GM21528 (cell line): ENCODE results near the gene NSUN5.
A peak's percentile ranks its signal among the peaks of the same experiment; 100 is the strongest.
"Not testable (repeated sequence)": the region's sequence is repeated elsewhere in the genome, so short reads cannot be mapped to it uniquely, and the experiment has no call there.

Experiments used
- ATAC-seq: cut with Tn5 transposase; IDR thresholded peaks from one replicate; pipeline ENCODE4 v1.9.1; 2021; ENCODE audit warnings: mild to moderate bottlenecking, moderate library complexity; ENCODE audit not compliant: unreplicated experiment, low FRiP score

NSUN5 gene

DNA sequence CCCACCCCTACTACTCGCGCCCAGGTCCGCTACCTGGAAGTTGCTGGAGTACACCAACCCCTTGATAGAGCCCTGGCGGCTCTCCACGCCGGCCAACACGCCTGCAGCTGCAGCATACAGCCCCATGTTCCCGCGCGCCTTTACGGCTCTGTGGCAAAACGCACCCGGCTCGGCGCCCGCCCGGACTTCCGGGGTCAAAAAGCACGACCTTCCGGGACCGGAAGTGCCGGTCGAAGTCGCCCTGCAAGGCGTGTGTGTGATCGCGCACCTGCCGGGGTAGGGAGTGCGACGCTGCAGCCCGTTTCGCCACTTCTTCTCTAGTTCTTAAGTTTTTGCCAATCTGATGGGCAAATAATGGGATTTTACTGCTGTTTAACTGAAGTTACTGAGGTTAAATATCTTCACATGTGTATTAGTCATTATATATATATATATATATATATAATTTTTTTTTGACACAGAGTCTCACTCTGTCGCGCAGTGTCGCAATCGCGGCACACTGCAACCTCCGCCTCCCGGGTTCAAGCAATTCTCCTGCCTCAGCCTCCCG is at the start of gene NSUN5:
NSUN5 (minus strand) TSS at position 162 of the 550 bp plus-strand sequence; CDS start at position 126, 36 bp downstream.
- peak; percentile 79 for ATAC-seq

DNA sequence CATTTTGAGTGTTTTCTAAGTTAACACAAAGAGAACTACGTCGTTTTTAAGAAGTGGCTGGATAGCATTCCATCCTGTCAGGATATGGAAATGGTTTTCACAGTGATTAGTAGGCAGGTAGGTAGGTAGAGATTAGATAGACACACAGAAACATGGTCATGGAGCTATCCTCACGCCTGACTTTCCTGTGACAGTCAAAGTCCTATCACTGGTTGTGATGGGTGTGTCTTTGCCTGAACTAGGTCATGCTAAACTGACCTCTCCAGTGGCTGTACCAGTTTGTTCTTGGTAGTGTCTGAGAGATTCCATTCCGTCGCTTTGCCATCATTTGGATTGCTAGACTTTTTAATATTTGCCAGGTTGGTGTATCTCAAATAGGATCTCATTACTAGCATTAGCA is 47.5 kb upstream of the NSUN5 start:
- ATAC-seq, result no peak

- no peak for ATAC-seq
Measured at GRCh38 chr7:73354821-73355220, 46.2 kb upstream of the NSUN5 start.

DNA sequence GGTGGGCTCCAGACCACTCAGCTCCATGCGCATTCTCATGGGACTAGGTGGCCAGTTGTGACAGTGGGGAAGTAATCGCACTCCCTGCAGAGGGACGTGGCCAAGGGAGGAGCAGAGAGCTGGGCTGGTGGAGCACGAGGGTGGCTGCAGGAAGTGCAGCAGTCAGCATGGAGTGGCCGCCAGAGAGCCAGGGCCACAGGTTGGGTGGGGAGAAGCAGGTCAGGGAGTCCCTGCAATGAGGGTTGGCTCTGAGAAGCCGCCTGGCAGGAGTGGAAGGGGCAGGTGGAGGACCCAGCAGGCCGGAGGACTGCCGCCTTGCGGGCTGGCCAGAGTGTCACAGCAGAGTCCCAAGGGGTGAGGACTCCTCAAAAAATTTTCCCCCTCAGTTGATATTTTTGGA is 45.6 kb upstream of the NSUN5 start:
- no peak for ATAC-seq

- no peak for ATAC-seq
Measured at GRCh38 chr7:73353243-73353642, 44.6 kb upstream of the NSUN5 start.

DNA sequence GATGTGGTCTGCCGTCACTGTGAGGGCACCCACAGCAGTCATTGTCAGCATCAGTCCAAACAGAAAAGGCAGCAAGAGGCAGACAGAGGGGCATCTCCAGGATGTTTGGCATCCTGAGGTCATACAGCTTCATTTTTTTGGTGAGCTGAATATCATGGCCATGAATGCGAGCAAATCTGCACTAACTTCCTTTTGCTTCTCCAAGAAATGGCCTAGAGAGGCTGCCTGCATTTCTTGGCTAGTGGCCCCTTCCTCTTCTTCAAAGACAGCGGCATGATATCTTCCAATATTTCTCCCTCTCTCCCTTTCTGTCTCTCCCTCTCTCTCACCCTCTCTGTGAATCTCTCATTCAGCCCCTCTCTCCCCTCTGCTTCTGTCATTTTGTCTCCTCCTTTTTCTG is 44.2 kb upstream of the NSUN5 start:
- no peak for ATAC-seq

DNA sequence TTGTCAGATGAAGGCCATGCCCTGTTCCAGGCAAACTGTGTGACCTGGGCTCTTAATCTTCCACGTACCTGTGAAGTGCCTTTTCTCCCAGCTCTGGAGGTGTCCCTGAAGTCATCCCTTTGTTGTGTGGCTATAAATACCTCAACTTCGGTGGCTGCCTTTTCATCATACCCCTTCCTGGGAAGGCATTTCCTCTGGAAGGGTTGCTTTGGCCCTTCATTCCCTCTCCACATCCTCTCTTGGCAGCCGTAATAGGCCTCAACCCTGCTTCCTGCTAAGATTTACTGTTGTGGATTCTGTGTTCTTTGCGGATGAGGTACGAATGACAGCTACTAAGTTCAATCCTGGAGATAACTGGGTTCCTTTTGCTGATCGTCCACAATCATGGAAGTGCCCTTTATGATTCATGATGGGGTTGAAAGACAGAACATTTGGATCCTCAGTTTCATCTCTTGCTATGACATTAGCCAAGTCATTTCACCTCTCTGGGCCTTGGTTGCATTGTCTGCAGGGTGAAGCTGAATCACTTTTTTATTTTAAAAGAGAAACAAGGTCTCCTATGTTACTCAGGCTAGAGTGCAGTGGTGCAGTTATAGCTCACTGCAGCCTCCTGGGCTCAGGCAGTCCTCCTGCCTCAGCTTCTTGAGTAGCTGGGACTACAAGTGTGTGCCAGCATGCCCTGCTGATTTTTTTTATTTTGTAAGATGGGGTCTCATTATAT is 43.0 kb upstream of the NSUN5 start:
- ATAC-seq, result no peak

GRCh38 chr7:73350306-73351068 is 41.9 kb upstream of the NSUN5 start:
- no peak for ATAC-seq

DNA sequence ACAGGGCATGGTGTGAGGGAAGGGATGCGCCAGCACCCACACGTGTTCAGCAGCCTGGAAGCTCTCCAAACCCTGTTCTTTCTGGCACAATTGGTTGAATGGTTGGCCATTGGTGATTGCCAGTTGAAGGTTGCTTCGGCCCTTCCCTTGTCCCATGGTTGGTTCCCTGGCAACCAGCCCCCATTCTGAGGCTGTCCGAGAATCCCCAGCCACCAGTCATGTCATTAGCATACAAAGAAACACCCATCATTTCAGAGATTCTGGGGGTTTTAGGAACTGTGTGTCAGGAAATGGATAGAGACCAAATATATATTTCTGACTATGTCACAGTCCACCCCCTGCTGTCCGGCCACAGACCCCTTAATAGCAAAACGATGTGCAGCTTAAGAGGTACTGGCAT is 41.1 kb upstream of the NSUN5 start:
- ATAC-seq, result no peak

DNA sequence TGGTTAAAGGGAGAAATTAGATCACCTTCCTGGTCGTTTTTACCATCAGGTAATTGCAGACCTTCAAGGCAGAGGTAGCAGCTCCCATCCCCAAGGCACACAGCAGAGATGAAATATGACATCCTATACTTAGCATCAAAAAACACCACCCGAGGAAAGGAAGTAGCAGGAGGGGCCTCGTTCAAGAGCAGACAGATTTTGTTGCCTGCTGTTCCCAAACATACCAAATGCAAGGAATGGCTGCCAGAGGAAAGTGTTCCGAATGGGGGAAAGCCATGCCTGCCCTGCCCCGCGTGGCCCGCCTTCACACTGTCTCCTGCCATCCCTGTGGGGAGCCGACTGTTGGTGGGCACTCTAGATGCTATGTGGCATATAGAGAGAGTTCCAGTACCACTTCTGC is 37.3 kb upstream of the NSUN5 start:
- ATAC-seq, result no peak

GRCh38 chr7:73345538-73345937 is 36.9 kb upstream of the NSUN5 start:
- no peak for ATAC-seq

- no peak for ATAC-seq
Measured at GRCh38 chr7:73343671-73344380, 35.2 kb upstream of the NSUN5 start.

DNA sequence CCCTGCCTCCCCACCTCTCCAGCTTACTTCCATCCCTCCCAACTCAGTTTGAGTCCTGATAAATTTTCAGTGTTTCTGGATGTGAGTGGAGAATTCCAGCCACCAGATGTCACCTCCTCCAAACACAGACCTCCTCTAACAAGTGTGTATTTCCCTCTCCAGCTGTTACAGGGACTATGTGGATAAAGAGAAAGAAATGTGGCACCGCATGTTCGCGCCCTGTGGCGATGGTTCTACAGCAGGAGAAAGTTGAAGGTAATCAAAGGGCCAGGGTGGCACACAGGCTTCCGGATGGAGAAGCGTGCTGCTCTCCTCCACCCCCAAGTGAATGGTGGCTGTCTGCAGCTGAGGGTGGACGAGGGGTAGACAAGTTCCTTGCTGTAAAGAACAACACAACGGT is 34.0 kb upstream of the NSUN5 start:
- ATAC-seq, result no peak

GRCh38 chr7:73341877-73342276 is 33.3 kb upstream of the NSUN5 start:
- ATAC-seq, result no peak

DNA sequence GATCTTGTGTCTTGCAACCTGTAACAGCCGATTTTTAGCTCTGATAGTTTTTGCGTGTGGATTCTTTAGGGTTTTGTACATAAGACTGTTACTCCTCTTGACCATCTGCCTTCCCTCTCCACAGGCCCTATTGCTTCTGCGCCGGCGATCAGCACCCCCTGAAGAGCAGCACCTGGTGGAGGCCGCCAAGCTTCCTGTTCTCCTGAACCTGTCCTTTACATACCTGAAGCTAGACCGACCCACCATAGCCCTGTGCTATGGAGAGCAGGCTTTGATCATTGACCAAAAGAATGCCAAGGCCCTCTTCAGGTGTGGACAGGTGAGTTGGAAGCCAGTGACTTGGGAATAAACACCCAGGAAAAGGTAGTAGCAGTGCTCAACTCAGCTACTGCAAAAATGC is 31.9 kb upstream of the NSUN5 start:
- no peak for ATAC-seq

DNA sequence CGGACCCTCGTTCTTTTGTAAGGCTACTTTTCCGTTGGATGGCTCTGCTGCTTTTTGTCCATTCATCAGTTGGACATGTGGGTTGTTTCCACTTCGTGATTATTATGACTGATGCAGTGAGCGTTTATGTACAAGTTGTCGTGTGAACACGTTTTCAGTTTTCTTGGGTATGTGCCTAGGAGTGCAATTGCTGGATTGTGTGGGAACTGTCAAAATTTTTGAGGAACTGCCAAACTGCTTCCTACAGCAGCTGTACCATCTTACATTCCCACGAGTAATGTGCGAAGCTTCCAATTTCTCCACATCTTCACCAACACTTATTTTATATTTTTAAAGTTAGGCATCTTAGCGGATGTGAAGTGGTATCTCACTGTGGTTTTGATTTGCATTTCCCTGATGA is 29.7 kb upstream of the NSUN5 start:
- ATAC-seq, result no peak

DNA sequence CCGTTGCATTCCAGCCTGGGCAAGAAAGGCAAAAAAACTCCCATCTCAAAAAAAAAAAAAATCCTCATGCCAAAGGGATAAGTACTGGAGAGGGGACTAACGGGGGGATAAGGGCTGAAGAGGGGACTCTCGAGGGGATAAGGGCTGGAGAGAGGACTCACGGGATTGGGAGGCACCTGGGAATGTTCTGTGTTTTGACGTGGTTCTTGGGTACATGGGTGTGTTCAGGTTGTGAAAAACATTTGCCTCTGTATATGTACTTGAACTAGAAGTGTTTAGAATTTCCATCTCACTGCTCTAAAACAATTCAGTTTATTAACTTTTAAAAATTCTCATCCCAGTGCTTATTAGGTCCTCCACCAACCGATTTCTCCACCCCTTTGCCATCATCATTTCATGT is 23.8 kb upstream of the NSUN5 start:
- no peak for ATAC-seq

DNA sequence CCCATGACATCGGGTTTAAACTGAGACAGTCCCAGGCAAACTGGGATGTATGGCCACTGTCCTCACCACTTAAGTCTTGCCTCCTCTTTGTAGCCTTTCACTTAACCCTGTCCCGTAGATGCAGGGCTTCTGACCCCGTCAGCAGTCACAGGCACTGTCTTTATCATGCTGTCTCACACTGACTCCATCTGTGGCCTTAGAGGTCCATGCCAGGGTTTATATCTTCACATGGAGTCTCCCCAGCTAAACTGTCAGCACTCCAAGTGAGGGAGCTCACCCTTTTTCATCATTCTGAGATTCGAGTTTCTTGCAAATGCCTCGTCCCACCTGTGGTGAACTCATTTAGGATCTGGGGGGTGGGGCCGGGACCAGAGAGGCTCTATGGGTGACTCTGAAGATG is 22.1 kb upstream of the NSUN5 start:
- ATAC-seq, result no peak

GRCh38 chr7:73329861-73330581 is 21.4 kb upstream of the NSUN5 start:
- no peak for ATAC-seq

GRCh38 chr7:73328696-73329095 is 20.1 kb upstream of the NSUN5 start:
- ATAC-seq, result no peak

- ATAC-seq, result not testable (repeated sequence)
Measured at GRCh38 chr7:73327922-73328321, 19.3 kb upstream of the NSUN5 start, which contains the start of the genes FKBP6 and TRIM50. TSS of gene FKBP6 (plus strand) at chr7:73328161. CDS start at chr7:73328429, 268 bp downstream. TSS of gene TRIM50 (minus strand) at chr7:73328082. CDS start at chr7:73324787, 3,295 bp downstream.
